ENCODE data around the gene FOXN3. TPM values are rescaled to one million over a fixed set of nuclear protein-coding genes. Genes with fewer than 3 reads are reported as not detected.

The FOXN3 gene
- total RNA-seq, 4 donors from 2014 or later, result 99.6 to 172 (median 103) TPM

DNA sequence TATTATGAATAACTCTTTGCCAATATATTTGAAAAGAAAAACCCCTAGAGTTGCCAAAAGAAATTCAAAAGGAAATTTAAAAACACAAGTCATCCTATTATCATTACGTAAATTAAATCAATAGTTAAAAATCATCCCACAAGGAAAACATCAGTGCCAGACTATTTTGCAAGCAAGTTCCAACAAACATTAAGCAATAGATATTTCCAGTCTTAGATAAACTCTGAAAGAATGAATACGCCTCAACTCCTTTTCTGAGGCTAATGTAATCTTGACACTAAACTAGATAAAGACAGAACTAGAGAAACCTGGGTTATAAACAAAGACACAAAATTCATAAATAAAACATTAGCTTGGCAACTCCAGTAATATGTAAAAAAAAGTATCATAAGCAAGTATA, 245.9 kb downstream of the FOXN3 start:
- Histone ChIP-seq H3K4me1 (peaks cover 25 to 27% of the 10 kb centered on the region in 2 donors), H3K9me3 (no peaks in the 10 kb centered on the region), H3K27ac (no peak overlapping the region), H3K36me3 (no peaks in the 10 kb centered on the region), H3K4me3 (no peak overlapping the region), H3K27me3 (no peaks in the 10 kb centered on the region)
- DNase-seq, result no peak
- in situ Hi-C loops (cut with MboI; ENCODE audit: low sequenced_read_pairs in 4 of 4) (loop anchor here in 3 of 4 donors (10.0 to 25.0 kb wide), 5 partner anchors 64 to 744 kb away; partner anchors contain the start of gene FOXN3 (in 1 of the 3)), intact Hi-C loops (cut with DNase I; ENCODE audit: low total_unique reads) (loop anchor here (10.0 kb wide), 1 partner anchor 744 kb away; no protein-coding TSS in a partner anchor)
- TF ChIP-seq POLR2A (IDR thresholded peaks at IDR 0.05), result no peak
- TF ChIP-seq, protein P1, sequence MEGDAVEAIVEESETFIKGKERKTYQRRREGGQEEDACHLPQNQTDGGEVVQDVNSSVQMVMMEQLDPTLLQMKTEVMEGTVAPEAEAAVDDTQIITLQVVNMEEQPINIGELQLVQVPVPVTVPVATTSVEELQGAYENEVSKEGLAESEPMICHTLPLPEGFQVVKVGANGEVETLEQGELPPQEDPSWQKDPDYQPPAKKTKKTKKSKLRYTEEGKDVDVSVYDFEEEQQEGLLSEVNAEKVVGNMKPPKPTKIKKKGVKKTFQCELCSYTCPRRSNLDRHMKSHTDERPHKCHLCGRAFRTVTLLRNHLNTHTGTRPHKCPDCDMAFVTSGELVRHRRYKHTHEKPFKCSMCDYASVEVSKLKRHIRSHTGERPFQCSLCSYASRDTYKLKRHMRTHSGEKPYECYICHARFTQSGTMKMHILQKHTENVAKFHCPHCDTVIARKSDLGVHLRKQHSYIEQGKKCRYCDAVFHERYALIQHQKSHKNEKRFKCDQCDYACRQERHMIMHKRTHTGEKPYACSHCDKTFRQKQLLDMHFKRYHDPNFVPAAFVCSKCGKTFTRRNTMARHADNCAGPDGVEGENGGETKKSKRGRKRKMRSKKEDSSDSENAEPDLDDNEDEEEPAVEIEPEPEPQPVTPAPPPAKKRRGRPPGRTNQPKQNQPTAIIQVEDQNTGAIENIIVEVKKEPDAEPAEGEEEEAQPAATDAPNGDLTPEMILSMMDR (IDR thresholded peaks at IDR 0.05 in 4 of 5, conservative IDR thresholded peaks at IDR 0.05 in 1 of 5), result no peak
- ATAC-seq, result no peak

DNA sequence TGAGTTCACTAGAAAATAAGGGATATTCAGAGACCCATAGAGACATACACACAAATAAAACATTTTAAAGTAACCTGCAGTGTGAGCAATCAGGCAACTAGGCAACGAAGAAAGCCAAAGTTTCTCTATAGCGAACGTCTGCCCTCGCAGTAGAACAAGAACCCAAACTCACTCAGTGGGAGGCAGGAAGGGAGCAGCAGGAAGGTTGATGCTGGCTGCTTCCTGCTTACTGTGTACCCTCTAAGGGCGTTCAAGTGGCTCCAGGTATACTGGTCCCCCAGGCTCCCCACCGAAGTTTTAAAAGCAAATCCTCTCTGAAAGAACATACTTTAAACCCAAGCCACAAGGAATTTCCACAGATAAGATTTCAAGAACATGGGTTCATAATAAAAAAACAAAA, 249.3 kb downstream of the FOXN3 start:
- intact Hi-C loops (cut with DNase I; ENCODE audit: low total_unique reads), result loop anchor here (5.0 kb wide), 1 partner anchor 125 kb away; no protein-coding TSS in a partner anchor
- no peak for DNase-seq
- no peak overlapping the region for H3K4me3 ChIP-seq
- in situ Hi-C loops (cut with MboI; ENCODE audit: low sequenced_read_pairs in 4 of 4), result loop anchor here in 3 of 4 donors (10.0 to 25.0 kb wide), 2 partner anchors 745 to 747 kb away; no protein-coding TSS in a partner anchor
- no peaks in the 10 kb centered on the region for H3K27me3 ChIP-seq
- H3K4me1 ChIP-seq, result peaks cover 41 to 45% of the 10 kb centered on the region in 2 donors
- peaks cover 0 to 6% of the 10 kb centered on the region in 2 donors for H3K36me3 ChIP-seq
- H3K9me3 ChIP-seq, result no peaks in the 10 kb centered on the region
- ATAC-seq, result no peak
- peak overlapping the region in 2 of 4 donors; percentile 2 to 64 for H3K27ac ChIP-seq
- TF ChIP-seq, protein P1 (IDR thresholded peaks at IDR 0.05 in 4 of 5, conservative IDR thresholded peaks at IDR 0.05 in 1 of 5), result no peak

DNA sequence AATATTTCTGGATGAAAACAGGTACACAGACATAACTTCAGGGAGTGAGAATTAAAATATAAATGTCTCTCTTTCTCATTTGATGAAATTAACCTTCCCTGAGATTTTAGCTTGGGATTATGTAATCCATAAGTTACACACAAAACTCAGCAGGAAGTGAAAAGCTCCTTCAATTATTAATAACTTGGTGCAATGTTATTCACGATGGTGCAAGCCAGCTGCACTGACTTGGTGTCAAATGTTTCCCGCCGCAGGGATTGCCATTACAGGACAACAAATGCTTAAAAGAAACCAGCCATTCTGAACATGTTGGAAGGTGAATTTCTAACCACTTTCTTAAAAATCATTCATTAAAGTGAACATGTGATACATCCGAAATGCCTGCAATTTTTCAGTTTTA, 250.4 kb downstream of the FOXN3 start:
- H3K4me3 ChIP-seq, result no peak overlapping the region
- no peaks in the 10 kb centered on the region for H3K27me3 ChIP-seq
- H3K36me3 ChIP-seq, result peaks cover 0 to 17% of the 10 kb centered on the region in 2 donors
- ATAC-seq (peak; percentile 44 to 62), DNase-seq (no peak)
- peak overlapping the region; percentile 47 to 69 (median 60) for H3K27ac ChIP-seq
- intact Hi-C loops (cut with DNase I; ENCODE audit: low total_unique reads) (loop anchor here (5.0 kb wide), 1 partner anchor 124 kb away; no protein-coding TSS in a partner anchor), in situ Hi-C loops (cut with MboI; ENCODE audit: low sequenced_read_pairs in 4 of 4) (loop anchor here in 3 of 4 donors (10.0 to 25.0 kb wide), 2 partner anchors 746 to 748 kb away; no protein-coding TSS in a partner anchor)
- H3K9me3 ChIP-seq, result no peaks in the 10 kb centered on the region
- peaks cover 41 to 45% of the 10 kb centered on the region in 2 donors for H3K4me1 ChIP-seq
- TF ChIP-seq, protein P1 (IDR thresholded peaks at IDR 0.05 in 4 of 5, conservative IDR thresholded peaks at IDR 0.05 in 1 of 5), result no peak
- TF ChIP-seq POLR2A (IDR thresholded peaks at IDR 0.05), result no peak

DNA sequence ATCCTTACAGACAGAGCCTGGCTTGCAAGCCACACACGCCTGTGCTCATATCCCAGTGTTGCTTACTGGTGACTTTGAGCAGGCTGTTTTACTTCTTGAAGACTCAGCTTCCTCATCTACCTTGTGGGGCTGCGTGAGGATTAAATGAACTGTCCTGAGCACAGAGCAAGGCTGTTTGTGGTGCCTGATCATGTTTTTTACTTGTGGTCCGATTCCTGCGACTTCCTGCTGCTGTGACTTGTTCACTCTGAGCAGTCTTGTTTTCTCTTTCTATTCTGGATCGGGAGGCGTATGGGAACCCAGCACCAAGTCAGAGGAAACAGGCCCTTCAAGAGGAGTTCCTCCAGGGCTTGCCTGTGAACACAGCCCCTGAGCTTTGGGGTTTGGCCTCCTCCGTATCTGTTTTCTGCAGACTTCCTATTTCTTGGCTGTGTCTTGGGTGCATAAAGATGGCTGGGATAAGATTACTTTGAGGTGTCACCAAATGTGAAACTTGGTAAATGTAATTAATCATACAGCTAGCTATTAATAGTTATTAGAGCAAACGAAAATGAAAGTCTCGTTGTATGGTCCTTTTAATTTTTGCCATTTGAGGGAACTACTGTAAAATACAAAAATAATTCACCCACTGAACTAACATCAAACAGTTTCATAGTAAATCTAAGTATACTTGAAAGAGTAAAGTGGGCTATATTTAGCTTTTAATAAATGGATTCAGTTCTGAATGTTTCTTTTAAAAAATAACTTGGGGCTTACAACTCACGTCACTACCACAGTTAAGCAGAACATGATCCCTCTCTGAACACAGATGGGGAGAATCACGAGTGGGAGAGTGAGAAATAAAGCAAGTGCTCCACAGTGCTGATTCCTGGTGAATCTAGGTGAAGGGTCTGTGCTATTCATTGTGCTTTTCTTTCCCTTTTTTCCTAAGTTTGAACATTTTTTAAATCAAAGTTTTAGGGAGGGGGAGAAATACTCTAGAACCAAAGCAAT, 251.5 kb downstream of the FOXN3 start:
- intact Hi-C loops (cut with DNase I; ENCODE audit: low total_unique reads), result loop anchor here (5.0 kb wide), 1 partner anchor 123 kb away; no protein-coding TSS in a partner anchor
- Histone ChIP-seq H3K27ac (peak overlapping the region; percentile 47 to 69 (median 60)), H3K36me3 (peaks cover 0 to 23% of the 10 kb centered on the region in 2 donors), H3K4me3 (peak overlapping the region; percentile 7 to 42 (median 17)), H3K4me1 (peaks cover 41 to 45% of the 10 kb centered on the region in 2 donors), H3K27me3 (no peaks in the 10 kb centered on the region), H3K9me3 (no peaks in the 10 kb centered on the region)
- DNase-seq, result no peak
- in situ Hi-C loops (cut with MboI; ENCODE audit: low sequenced_read_pairs in 4 of 4), result loop anchor here in 3 of 4 donors (10.0 to 25.0 kb wide), 2 partner anchors 747 to 749 kb away; no protein-coding TSS in a partner anchor
- ATAC-seq, result peak; percentile 61 to 67
- TF ChIP-seq, protein P1 (IDR thresholded peaks at IDR 0.05 in 4 of 5, conservative IDR thresholded peaks at IDR 0.05 in 1 of 5), result no peak
- no peak for TF ChIP-seq POLR2A (IDR thresholded peaks at IDR 0.05)

Measured in gastrocnemius medialis (tissue), 4 donors.